ENCODE results near the gene SERPINA3. TPM values are rescaled to one million over a fixed set of nuclear protein-coding genes. Genes with fewer than 3 reads are reported as not detected.

SERPINA3 gene
- total and polyA plus RNA-seq, 2 of the 8 experiments (the other 6 are each of a cell fraction or from before 2014, with no cell fraction given): not detected

DNA sequence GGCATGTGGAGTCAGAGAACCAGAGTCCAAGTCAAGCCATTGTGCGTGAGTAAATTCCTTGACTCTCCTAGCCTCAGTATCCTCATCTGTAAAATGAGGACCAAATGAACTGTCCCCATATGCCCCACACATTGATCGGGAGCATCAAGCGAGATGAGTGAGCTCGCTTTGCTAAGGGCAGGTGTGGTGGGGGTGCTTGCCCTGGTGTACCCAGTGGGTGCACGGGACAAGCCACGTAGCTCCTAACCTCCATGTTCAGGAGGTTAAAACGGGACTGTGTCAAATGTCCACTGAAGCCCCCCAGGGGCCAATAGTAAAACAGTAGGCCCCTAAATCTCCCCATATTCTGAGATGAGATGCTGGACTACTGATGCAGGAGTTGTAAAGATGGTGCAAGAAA, 60.9 kb downstream of the SERPINA3 start:
- Histone ChIP-seq H3K4me1 (replicated peaks in 1 of 4; ENCODE audit: control insufficient read depth in 3 of 4, insufficient read depth in 4 of 4, low read length in 3 of 4) (no peaks in the 10 kb centered on the region), H3K23ac (ENCODE audit: insufficient read length) (no peak overlapping the region), H3K4me2 (ENCODE audit: insufficient read depth in 1 of 2, low read depth in 2 of 2, low read length in 2 of 2) (no peak overlapping the region), H4K5ac (ENCODE audit: insufficient read length, low read depth, low read length) (no peak overlapping the region), H3K18ac (ENCODE audit: extremely low read depth, low read length) (no peak overlapping the region), H4K91ac (replicated peaks; ENCODE audit: insufficient read length, low read length) (no peak overlapping the region), H2BK15ac (ENCODE audit: low read length) (no peak overlapping the region), H3K14ac (ENCODE audit: insufficient read length) (no peak overlapping the region), H4K8ac (ENCODE audit: extremely low read depth, insufficient read depth, low read length) (no peak overlapping the region), H2BK12ac (ENCODE audit: low read depth, low read length) (no peak overlapping the region), H3K4ac (replicated peaks; ENCODE audit: insufficient read length, low read depth, low read length) (no peak overlapping the region), H3K9me3 (ENCODE audit: insufficient read depth in 2 of 2, low read depth in 1 of 2, low read length in 1 of 2) (no peaks in the 10 kb centered on the region), H2BK120ac (replicated peaks; ENCODE audit: low read depth, low read length) (no peak overlapping the region), H3K79me1 (ENCODE audit: low read depth, low read length) (no peaks in the 10 kb centered on the region), H3K4me3 (ENCODE audit: extremely low read depth in 1 of 4, insufficient read depth in 2 of 4, low read depth in 3 of 4, low read length in 4 of 4) (no peak overlapping the region), H3K27ac (ENCODE audit: low read depth, low read length) (no peak overlapping the region), H3K36me3 (ENCODE audit: control insufficient read depth in 2 of 4, insufficient read depth in 4 of 4, low read length in 3 of 4) (no peaks in the 10 kb centered on the region), H4K20me1 (replicated peaks in 1 of 2; ENCODE audit: control insufficient read depth in 1 of 2, insufficient read depth in 2 of 2, low read length in 2 of 2) (no peaks in the 10 kb centered on the region), H3K27me3 (replicated peaks in 1 of 4; ENCODE audit: control insufficient read depth in 3 of 4, extremely low read depth in 1 of 4, insufficient read depth in 3 of 4, low read length in 3 of 4) (no peaks in the 10 kb centered on the region), H2BK20ac (ENCODE audit: low read length) (no peak overlapping the region), H3K9ac (replicated peaks in 1 of 4; ENCODE audit: extremely low read depth in 1 of 4, low read depth in 3 of 4, low read length in 3 of 4) (no peak overlapping the region), H2BK5ac (ENCODE audit: low read depth, low read length) (no peak overlapping the region), H3K23me2 (ENCODE audit: low read depth, low read length) (no peaks in the 10 kb centered on the region), H3K56ac (replicated peaks; ENCODE audit: insufficient read length, low read depth, low read length) (no peak overlapping the region), H2AFZ (ENCODE audit: low read length) (no peak overlapping the region), H3K79me2 (ENCODE audit: control insufficient read depth in 1 of 2, insufficient read depth in 2 of 2, low read length in 2 of 2) (no peaks in the 10 kb centered on the region), H2AK5ac (ENCODE audit: low read depth, low read length) (no peak overlapping the region)
- FAIRE-seq (no peak), DNase-seq (ENCODE audit: low read depth in 1 of 2, low spot score in 2 of 2) (no peak)
- POLR2A ChIA-PET (ENCODE audit: partially characterized antibody): no interaction called here
- CTCF ChIA-PET (ENCODE audit: partially characterized antibody): interaction anchor here (0.7 to 1.9 kb wide), 4 partner anchors 16 to 756 kb away, joined by 3 to 5 read pairs (median 4); no protein-coding TSS in a partner anchor
- 93% methylated on average over 7 of the region's 7 CpGs; no CpG with 5 or more reads in 1 of the 2 experiments for WGBS, 2 experiments (ENCODE audit: extremely low coverage in 1 of 2, insufficient coverage in 1 of 2, insufficient read length in 1 of 2, insufficient replicate concordance in 2 of 2, low coverage in 1 of 2, low lambda C conversion rate in 2 of 2, missing lambda C conversion rate in 1 of 2)
- TF ChIP-seq MAFK (IDR thresholded peaks at IDR 0.05; ENCODE audit: low read depth, low read length): no peak
- TF ChIP-seq BRCA1 (IDR thresholded peaks at IDR 0.05; ENCODE audit: low read depth, low read length): no peak
- no peak for TF ChIP-seq SIX5 (IDR thresholded peaks at IDR 0.05; ENCODE audit: low read depth, low read length)
- TF ChIP-seq, protein P1, sequence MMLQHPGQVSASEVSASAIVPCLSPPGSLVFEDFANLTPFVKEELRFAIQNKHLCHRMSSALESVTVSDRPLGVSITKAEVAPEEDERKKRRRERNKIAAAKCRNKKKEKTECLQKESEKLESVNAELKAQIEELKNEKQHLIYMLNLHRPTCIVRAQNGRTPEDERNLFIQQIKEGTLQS (IDR thresholded peaks at IDR 0.05; ENCODE audit: insufficient read depth, low read depth, low read length): no peak
- TF ChIP-seq HDAC6 (IDR thresholded peaks at IDR 0.05; ENCODE audit: low read depth, low read length): no peak
- TF ChIP-seq, protein P2, sequence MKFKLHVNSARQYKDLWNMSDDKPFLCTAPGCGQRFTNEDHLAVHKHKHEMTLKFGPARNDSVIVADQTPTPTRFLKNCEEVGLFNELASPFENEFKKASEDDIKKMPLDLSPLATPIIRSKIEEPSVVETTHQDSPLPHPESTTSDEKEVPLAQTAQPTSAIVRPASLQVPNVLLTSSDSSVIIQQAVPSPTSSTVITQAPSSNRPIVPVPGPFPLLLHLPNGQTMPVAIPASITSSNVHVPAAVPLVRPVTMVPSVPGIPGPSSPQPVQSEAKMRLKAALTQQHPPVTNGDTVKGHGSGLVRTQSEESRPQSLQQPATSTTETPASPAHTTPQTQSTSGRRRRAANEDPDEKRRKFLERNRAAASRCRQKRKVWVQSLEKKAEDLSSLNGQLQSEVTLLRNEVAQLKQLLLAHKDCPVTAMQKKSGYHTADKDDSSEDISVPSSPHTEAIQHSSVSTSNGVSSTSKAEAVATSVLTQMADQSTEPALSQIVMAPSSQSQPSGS (IDR thresholded peaks at IDR 0.05; ENCODE audit: low read length): no peak
- TF ChIP-seq EZH2 (IDR thresholded peaks at IDR 0.05; ENCODE audit: low read depth, low read length, severe bottlenecking): no peak
- no peak for TF ChIP-seq ZNF274 (IDR thresholded peaks at IDR 0.05; ENCODE audit: borderline replicate concordance, extremely low read depth, low read length)
- TF ChIP-seq SUZ12 (IDR thresholded peaks at IDR 0.05; ENCODE audit: low read length): no peak
- no peak for TF ChIP-seq YY1 (IDR thresholded peaks at IDR 0.05; ENCODE audit: low read depth, low read length)
- TF ChIP-seq RNF2 (IDR thresholded peaks at IDR 0.05; ENCODE audit: borderline replicate concordance, low read depth, low read length, missing control alignments, poor library complexity, severe bottlenecking): no peak
- no peak for TF ChIP-seq ASH2L (IDR thresholded peaks at IDR 0.05; ENCODE audit: low read length)
